ENCODE data around the gene TOX3. TPM values are rescaled to one million over a fixed set of nuclear protein-coding genes. Genes with fewer than 3 reads are reported as not detected.

Gene TOX3
- total RNA-seq, 1 donor from 2014 or later = not detected

GRCh38 chr16:52463904-52464303, 83.0 kb downstream of the TOX3 start:
- Mint-ChIP-seq H3K4me3 (ENCODE audit: unreplicated experiment) (no peak overlapping the region), H3K36me3 (ENCODE audit: low read depth) (no peaks in the 10 kb centered on the region), H3K9me3 (ENCODE audit: low read depth) (no peaks in the 10 kb centered on the region), H3K4me1 (ENCODE audit: low read depth) (no peaks in the 10 kb centered on the region), H3K27ac (ENCODE audit: unreplicated experiment) (no peak overlapping the region), H3K27me3 (ENCODE audit: low read depth) (no peaks in the 10 kb centered on the region)
- DNase-seq (ENCODE audit: low spot score) = no peak
- TF ChIP-seq CTCF (IDR thresholded peaks at IDR 0.05) = no peak

GRCh38 chr16:52462816-52463215, 84.1 kb downstream of the TOX3 start:
- Mint-ChIP-seq H3K4me1 (ENCODE audit: low read depth) (no peaks in the 10 kb centered on the region), H3K4me3 (ENCODE audit: unreplicated experiment) (no peak overlapping the region), H3K36me3 (ENCODE audit: low read depth) (no peaks in the 10 kb centered on the region), H3K9me3 (ENCODE audit: low read depth) (no peaks in the 10 kb centered on the region), H3K27me3 (ENCODE audit: low read depth) (no peaks in the 10 kb centered on the region), H3K27ac (ENCODE audit: unreplicated experiment) (no peak overlapping the region)
- no peak for TF ChIP-seq CTCF (IDR thresholded peaks at IDR 0.05)
- no peak for DNase-seq (ENCODE audit: low spot score)

GRCh38 chr16:52460639-52461178, 86.2 kb downstream of the TOX3 start:
- no peaks in the 10 kb centered on the region for H3K4me1 Mint-ChIP-seq (ENCODE audit: low read depth)
- no peaks in the 10 kb centered on the region for H3K9me3 Mint-ChIP-seq (ENCODE audit: low read depth)
- H3K27ac Mint-ChIP-seq (ENCODE audit: unreplicated experiment) = no peak overlapping the region
- no peak for TF ChIP-seq CTCF (IDR thresholded peaks at IDR 0.05)
- no peak for DNase-seq (ENCODE audit: low spot score)
- H3K27me3 Mint-ChIP-seq (ENCODE audit: low read depth) = no peaks in the 10 kb centered on the region
- no peaks in the 10 kb centered on the region for H3K36me3 Mint-ChIP-seq (ENCODE audit: low read depth)
- no peak overlapping the region for H3K4me3 Mint-ChIP-seq (ENCODE audit: unreplicated experiment)

GRCh38 chr16:52456368-52456767, 90.6 kb downstream of the TOX3 start:
- Mint-ChIP-seq H3K36me3 (ENCODE audit: low read depth) (no peaks in the 10 kb centered on the region), H3K4me1 (ENCODE audit: low read depth) (no peaks in the 10 kb centered on the region), H3K27ac (ENCODE audit: unreplicated experiment) (no peak overlapping the region)

GRCh38 chr16:52455549-52456277, 91.2 kb downstream of the TOX3 start:
- TF ChIP-seq CTCF (IDR thresholded peaks at IDR 0.05) = no peak
- Mint-ChIP-seq H3K27me3 (ENCODE audit: low read depth) (no peaks in the 10 kb centered on the region), H3K27ac (ENCODE audit: unreplicated experiment) (no peak overlapping the region), H3K4me3 (ENCODE audit: unreplicated experiment) (no peak overlapping the region), H3K36me3 (ENCODE audit: low read depth) (no peaks in the 10 kb centered on the region), H3K9me3 (ENCODE audit: low read depth) (no peaks in the 10 kb centered on the region), H3K4me1 (ENCODE audit: low read depth) (no peaks in the 10 kb centered on the region)
- no peak for DNase-seq (ENCODE audit: low spot score)

More at GRCh38 chr16:52456368-52456767, 90.6 kb downstream of the TOX3 start:
- no peak for DNase-seq (ENCODE audit: low spot score)
- Mint-ChIP-seq H3K27me3 (ENCODE audit: low read depth) (no peaks in the 10 kb centered on the region), H3K4me3 (ENCODE audit: unreplicated experiment) (no peak overlapping the region), H3K9me3 (ENCODE audit: low read depth) (no peaks in the 10 kb centered on the region)
- TF ChIP-seq CTCF (IDR thresholded peaks at IDR 0.05) = no peak

Data from chondrocyte (in vitro differentiated cells).